Motor neuron (in vitro differentiated cells): ENCODE results near the gene HHLA2. TPM values are rescaled to one million over a fixed set of nuclear protein-coding genes. Genes with fewer than 3 reads are reported as not detected.
A peak's percentile ranks its signal among the peaks of the same experiment; 100 is the strongest.
"Not testable (repeated sequence)": the region's sequence is repeated elsewhere in the genome, so short reads cannot be mapped to it uniquely, and the experiment has no call there.

Source experiments
- ATAC-seq, 8 experiments: fragments of 200-7000 bp; cut with Tn5 transposase; replicated peaks in 6 of 8; 2 replicates each; pipeline ENCODE4 v1.8.0; 2021; ENCODE audit warnings: mild to moderate bottlenecking in 8 of 8, moderate library complexity in 8 of 8
- H3K27ac ChIP-seq, 2 donors: fragments of 250-450 bp; sonication (Bioruptor Pico); 2 replicates each; pipeline ENCODE4 v1.9.0; 2021; ENCODE audit warnings: antibody characterized with exemption in 2 of 2, mild to moderate bottlenecking in 2 of 2, moderate library complexity in 1 of 2
- H3K4me1 ChIP-seq, 2 donors: fragments of 250-450 bp; sonication (Bioruptor Pico); replicated peaks in 1 of 2; 2 replicates each; pipeline ENCODE4 v1.6.1; 2021; ENCODE audit warnings: antibody characterized with exemption in 2 of 2, mild to moderate bottlenecking in 2 of 2, moderate library complexity in 1 of 2
- H3K4me3 ChIP-seq, 5 donors: fragments of 250-450 bp; sonication (Bioruptor Pico); 2 replicates each; pipeline ENCODE4 v1.9.0; 2021; ENCODE audit warnings: antibody characterized with exemption in 5 of 5, mild to moderate bottlenecking in 5 of 5, moderate library complexity in 4 of 5
- WGBS, 10 experiments: fragments of 450-650 bp; shearing (Covaris generic); methylation state at CpG; one replicate each; pipeline ENCODE4 v1.0.0; 2022; 5-methylcytosine and 5-hydroxymethylcytosine counted together
- in situ Hi-C, 9 experiments: fragments of 400-800 bp; cut with MboI; loops; one replicate each; pipeline ENCODE4 v1.15.0; 2021; ENCODE audit warnings: low sequenced_read_pairs in 9 of 9, low pct_unique_long_range_greater_than_20kb in 2 of 9; ENCODE audit not compliant: unreplicated experiment in 9 of 9
- total RNA-seq, 8 experiments: library from RNA; unstranded; fragments of 300-600 nt; gene quantifications; 2 replicates each; pipeline versions ENCODE4 v1.2.3 to v1.2.4, GENCODE V29; 2022

The HHLA2 gene
- under 1 TPM in 6 of 8 experiments, not detected in 2; 0.09 to 0.57 (median 0.22) TPM for total RNA-seq

GRCh38 chr3:108296239-108296638 lies at the start of gene HHLA2:
HHLA2 (plus strand) TSS chr3:108296548; CDS start chr3:108351814, 55,266 bp downstream.
- 0 to 100% (median 80%) methylated on average over 1 to 2 of the region's 2 CpGs; no CpG with 5 or more reads in 1 of the 10 experiments for WGBS, 10 experiments
- no peak within 1 kb of the TSS for H3K27ac ChIP-seq
- H3K4me1 ChIP-seq: no peaks in the 10 kb centered on the region
- no peak within 1 kb of the TSS for H3K4me3 ChIP-seq
- ATAC-seq: peak in 2 of 8 experiments; percentile 92 to 97
- in situ Hi-C loops: no loop called here

- no peak for ATAC-seq
- Histone ChIP-seq H3K4me1 (no peaks in the 10 kb centered on the region), H3K4me3 (no peak overlapping the region), H3K27ac (no peak overlapping the region)
- in situ Hi-C loops: no loop called here
- 60 to 100% (median 89%) methylated on average over 1 to 2 of the region's 2 CpGs; no CpG with 5 or more reads in 4 of the 10 experiments for WGBS, 10 experiments
Measured at GRCh38 chr3:108250626-108251025, 45.7 kb upstream of the HHLA2 start.

- H3K4me3 ChIP-seq: no peak overlapping the region
- 41 to 97% (median 88%) methylated on average over 1 to 4 of the region's 4 CpGs; no CpG with 5 or more reads in 1 of the 10 experiments for WGBS, 10 experiments
- no peak overlapping the region for H3K27ac ChIP-seq
- no peak for ATAC-seq
- in situ Hi-C loops: no loop called here
- no peaks in the 10 kb centered on the region for H3K4me1 ChIP-seq
Measured at GRCh38 chr3:108251265-108251664, 45.1 kb upstream of the HHLA2 start.

- H3K4me1 ChIP-seq: no peaks in the 10 kb centered on the region
- in situ Hi-C loops: no loop called here
- H3K27ac ChIP-seq: no peak overlapping the region
- WGBS, 10 experiments: 75 to 100% (median 100%) methylated on average over 1 of the region's 1 CpG; no CpG with 5 or more reads in 4 of the 10 experiments
- no peak for ATAC-seq
- no peak overlapping the region for H3K4me3 ChIP-seq
Measured at GRCh38 chr3:108251844-108252243, 44.5 kb upstream of the HHLA2 start.

- in situ Hi-C loops: no loop called here
- no peak for ATAC-seq
Measured at GRCh38 chr3:108255131-108255530, 41.2 kb upstream of the HHLA2 start.

GRCh38 chr3:108264534-108265298 lies 31.6 kb upstream of the HHLA2 start:
- H3K4me1 ChIP-seq, ATAC-seq, in situ Hi-C loops, H3K27ac ChIP-seq, H3K4me3 ChIP-seq: not testable (repeated sequence)
- WGBS, 10 experiments: 20 to 83% (median 66%) methylated on average over 1 to 3 of the region's 5 CpGs

More at GRCh38 chr3:108255131-108255530, 41.2 kb upstream of the HHLA2 start:
- no peak overlapping the region for H3K27ac ChIP-seq
- H3K4me1 ChIP-seq: no peaks in the 10 kb centered on the region
- no peak overlapping the region for H3K4me3 ChIP-seq

- H3K4me3 ChIP-seq, H3K4me1 ChIP-seq, H3K27ac ChIP-seq, ATAC-seq, in situ Hi-C loops: not testable (repeated sequence)
- 66 to 100% (median 88%) methylated on average over 2 to 3 of the region's 3 CpGs; no CpG with 5 or more reads in 1 of the 10 experiments for WGBS, 10 experiments
Measured at GRCh38 chr3:108268235-108268634, 28.1 kb upstream of the HHLA2 start.

- in situ Hi-C loops: no loop called here
Measured at GRCh38 chr3:108271626-108272025, 24.7 kb upstream of the HHLA2 start.

GRCh38 chr3:108279066-108279465 lies 17.3 kb upstream of the HHLA2 start:
- H3K4me1 ChIP-seq, in situ Hi-C loops, H3K4me3 ChIP-seq, H3K27ac ChIP-seq, ATAC-seq: not testable (repeated sequence)
- WGBS, 10 experiments: 0 to 89% (median 48%) methylated on average over 1 to 4 of the region's 4 CpGs; no CpG with 5 or more reads in 2 of the 10 experiments

More at GRCh38 chr3:108271626-108272025, 24.7 kb upstream of the HHLA2 start:
- H3K27ac ChIP-seq: no peak overlapping the region
- 0 to 100% (median 40%) methylated on average over 1 to 2 of the region's 2 CpGs; no CpG with 5 or more reads in 1 of the 10 experiments for WGBS, 10 experiments
- ATAC-seq: no peak
- H3K4me3 ChIP-seq: no peak overlapping the region
- no peaks in the 10 kb centered on the region for H3K4me1 ChIP-seq

- in situ Hi-C loops: no loop called here
- no peak overlapping the region for H3K27ac ChIP-seq
- H3K4me3 ChIP-seq: no peak overlapping the region
- ATAC-seq: no peak
- no peaks in the 10 kb centered on the region for H3K4me1 ChIP-seq
Measured at GRCh38 chr3:108280476-108280875, 15.9 kb upstream of the HHLA2 start.

GRCh38 chr3:108281670-108282069 lies 14.7 kb upstream of the HHLA2 start:
- Histone ChIP-seq H3K4me3 (no peak overlapping the region), H3K27ac (no peak overlapping the region), H3K4me1 (no peaks in the 10 kb centered on the region)
- in situ Hi-C loops: no loop called here
- no peak for ATAC-seq

GRCh38 chr3:108283006-108283405 lies 13.3 kb upstream of the HHLA2 start:
- no peak overlapping the region for H3K27ac ChIP-seq
- 0 to 58% (median 7%) methylated on average over 1 of the region's 1 CpG; no CpG with 5 or more reads in 2 of the 10 experiments for WGBS, 10 experiments
- no peaks in the 10 kb centered on the region for H3K4me1 ChIP-seq
- in situ Hi-C loops: no loop called here
- no peak overlapping the region for H3K4me3 ChIP-seq
- ATAC-seq: peak in 1 of 8 experiments; percentile 25

GRCh38 chr3:108283989-108284388 lies 12.4 kb upstream of the HHLA2 start:
- no peak overlapping the region for H3K4me3 ChIP-seq
- WGBS, 10 experiments: 38 to 100% (median 80%) methylated on average over 1 to 2 of the region's 2 CpGs
- H3K4me1 ChIP-seq: no peaks in the 10 kb centered on the region
- in situ Hi-C loops: no loop called here
- ATAC-seq: no peak
- no peak overlapping the region for H3K27ac ChIP-seq

- 33 to 83% (median 60%) methylated on average over 1 of the region's 1 CpG; no CpG with 5 or more reads in 5 of the 10 experiments for whole genome bisulfite sequencing, 10 experiments
- in situ Hi-C loops: no loop called here
- Histone ChIP-seq H3K4me3 (no peak overlapping the region), H3K27ac (no peak overlapping the region), H3K4me1 (no peaks in the 10 kb centered on the region)
- no peak for ATAC-seq
Measured at GRCh38 chr3:108285176-108285575, 11.2 kb upstream of the HHLA2 start.
